ENCODE results near the gene CACNA2D2. TPM values are rescaled to one million over a fixed set of nuclear protein-coding genes. Genes with fewer than 3 reads are reported as not detected.

The CACNA2D2 gene
- total RNA-seq, 1 experiment from 2014 or later = 27.7 TPM

DNA sequence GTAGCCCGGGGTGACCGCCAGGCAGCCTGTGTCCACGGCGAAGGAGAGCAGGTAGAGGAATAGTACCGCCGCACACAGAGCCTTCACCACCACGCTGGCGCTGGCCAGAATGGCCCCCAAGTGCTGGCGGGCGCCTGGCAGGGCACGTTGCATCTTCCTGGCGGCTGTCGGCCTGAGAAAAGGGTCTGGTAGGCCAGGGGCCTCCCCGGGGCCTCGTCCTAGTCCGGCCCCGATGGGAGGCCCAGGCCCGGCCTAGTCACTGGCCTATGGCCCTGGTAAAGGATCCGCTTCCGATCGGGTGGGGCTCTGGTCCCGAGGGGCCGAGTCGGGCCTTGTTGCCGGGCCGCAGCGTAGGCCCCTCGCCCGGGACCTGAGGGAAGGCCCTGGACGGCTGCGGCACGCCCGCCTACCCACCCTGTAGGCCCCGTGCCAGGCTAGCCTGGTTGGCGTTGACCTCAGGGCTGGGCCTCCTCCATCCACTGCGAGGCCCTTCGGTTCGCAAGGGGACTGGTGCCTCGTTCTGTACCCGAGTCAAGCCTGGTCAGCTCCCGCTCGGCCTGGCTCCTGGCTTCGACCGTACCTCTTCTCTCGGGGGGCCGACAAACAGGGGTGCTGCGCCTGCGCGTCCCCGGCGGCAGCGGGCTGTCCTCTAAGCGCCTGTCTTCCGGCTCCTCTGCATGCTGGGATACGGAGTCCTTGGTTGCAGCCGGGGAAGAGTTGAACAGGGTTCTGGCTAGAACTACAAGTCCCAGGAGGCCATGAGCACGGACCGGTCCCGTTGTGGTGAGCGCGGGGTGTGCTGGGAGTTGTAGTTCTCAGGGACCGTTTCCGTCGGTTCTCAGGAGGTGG, 144.3 kb downstream of the CACNA2D2 start, which contains the start of gene TMEM115:
Gene TMEM115, minus strand, starts transcription at position 611 of the 849 bp plus-strand sequence. Its CDS starts 458 bp downstream, at position 153.
- Histone ChIP-seq H2BK12ac (ENCODE audit: insufficient read length, low read depth, low read length) (no peak within 1 kb of the TSS), H4K5ac (ENCODE audit: insufficient read length, low read depth, low read length) (no peak within 1 kb of the TSS), H3K79me2 (ENCODE audit: insufficient read depth, low read length) (peaks cover 9% of the 10 kb centered on the region; the same call in 1 of the 2 replicates), H3K9me3 (ENCODE audit: control insufficient read depth, low read depth, low read length) (no peaks in the 10 kb centered on the region), H2AFZ (ENCODE audit: low read length) (peak within 1 kb of the TSS; percentile 26), H3K4me1 (ENCODE audit: insufficient read depth, low read length) (peaks cover 4% of the 10 kb centered on the region; the same call in 1 of the 2 replicates), H2AK5ac (ENCODE audit: insufficient read length, low read length) (no peak within 1 kb of the TSS), H3K18ac (ENCODE audit: insufficient read length, low read depth, low read length) (no peak within 1 kb of the TSS), H2BK120ac (ENCODE audit: low read depth, low read length, poor library complexity, severe bottlenecking) (no peak within 1 kb of the TSS), H3K27me3 (ENCODE audit: insufficient read depth, low read length) (no peaks in the 10 kb centered on the region), H3T11ph (ENCODE audit: low read length) (no peak within 1 kb of the TSS), H4K20me1 (ENCODE audit: control insufficient read depth, insufficient read depth, insufficient read length) (no peaks in the 10 kb centered on the region), H3K23me2 (ENCODE audit: insufficient read length, low read depth, low read length, poor library complexity, severe bottlenecking) (peaks cover 5% of the 10 kb centered on the region), H2BK20ac (ENCODE audit: low read depth, low read length, poor library complexity, severe bottlenecking) (no peak within 1 kb of the TSS), H3K4me2 (ENCODE audit: insufficient read depth, insufficient read length, low read length) (peak within 1 kb of the TSS; percentile 80), H3K14ac (ENCODE audit: insufficient read depth, low read length) (no peak within 1 kb of the TSS; the same call in 1 of the 2 replicates), H2BK15ac (ENCODE audit: low read depth, low read length) (no peak within 1 kb of the TSS), H2BK5ac (ENCODE audit: insufficient read length, low read length) (no peak within 1 kb of the TSS), H3K56ac (ENCODE audit: insufficient read length, low read depth, low read length) (no peak within 1 kb of the TSS), H3K9ac (ENCODE audit: extremely low read depth, insufficient read length, low read length) (peak within 1 kb of the TSS; percentile 86), H4K91ac (ENCODE audit: insufficient read length, low read depth, low read length) (no peak within 1 kb of the TSS), H4K8ac (replicated peaks; ENCODE audit: insufficient read length, low read depth, low read length) (no peak within 1 kb of the TSS), H3K23ac (ENCODE audit: insufficient read length, low read depth, low read length) (no peak within 1 kb of the TSS), H3K4ac (ENCODE audit: low read depth, low read length) (no peak within 1 kb of the TSS), H3K27ac (ENCODE audit: insufficient read length, low read depth, low read length) (no peak within 1 kb of the TSS), H3K79me1 (ENCODE audit: insufficient read depth, low read depth, low read length, poor library complexity, severe bottlenecking) (peaks cover 6% of the 10 kb centered on the region)
- Mint-ChIP-seq H3K27me3 (ENCODE audit: low read depth) (peaks cover 14% of the 10 kb centered on the region), H3K4me1 (peaks cover 28 to 31% of the 10 kb centered on the region in 2 experiments), H3K4me3 (peak within 1 kb of the TSS; percentile 91 to 95), H3K27ac (peak within 1 kb of the TSS; percentile 39 to 97 (median 94); a peak in 6 of 7 replicates), H3K36me3 (ENCODE audit: insufficient read depth in 1 of 3, low read depth in 3 of 3) (peaks cover 13 to 23% (median 21%) of the 10 kb centered on the region in 3 experiments), H3K9me3 (no peaks in the 10 kb centered on the region; a peak in 1 of 5 replicates)
- TF ChIP-seq, protein P1, sequence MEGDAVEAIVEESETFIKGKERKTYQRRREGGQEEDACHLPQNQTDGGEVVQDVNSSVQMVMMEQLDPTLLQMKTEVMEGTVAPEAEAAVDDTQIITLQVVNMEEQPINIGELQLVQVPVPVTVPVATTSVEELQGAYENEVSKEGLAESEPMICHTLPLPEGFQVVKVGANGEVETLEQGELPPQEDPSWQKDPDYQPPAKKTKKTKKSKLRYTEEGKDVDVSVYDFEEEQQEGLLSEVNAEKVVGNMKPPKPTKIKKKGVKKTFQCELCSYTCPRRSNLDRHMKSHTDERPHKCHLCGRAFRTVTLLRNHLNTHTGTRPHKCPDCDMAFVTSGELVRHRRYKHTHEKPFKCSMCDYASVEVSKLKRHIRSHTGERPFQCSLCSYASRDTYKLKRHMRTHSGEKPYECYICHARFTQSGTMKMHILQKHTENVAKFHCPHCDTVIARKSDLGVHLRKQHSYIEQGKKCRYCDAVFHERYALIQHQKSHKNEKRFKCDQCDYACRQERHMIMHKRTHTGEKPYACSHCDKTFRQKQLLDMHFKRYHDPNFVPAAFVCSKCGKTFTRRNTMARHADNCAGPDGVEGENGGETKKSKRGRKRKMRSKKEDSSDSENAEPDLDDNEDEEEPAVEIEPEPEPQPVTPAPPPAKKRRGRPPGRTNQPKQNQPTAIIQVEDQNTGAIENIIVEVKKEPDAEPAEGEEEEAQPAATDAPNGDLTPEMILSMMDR (conservative IDR thresholded peaks at IDR 0.05) = no peak
- WGBS (ENCODE audit: extremely low coverage, insufficient read length, low lambda C conversion rate) = no CpG with 5 or more reads among the region's 64 CpGs
- peak; percentile 99 for DNase-seq
